Fibroblast of skin of abdomen (primary cell): ENCODE results near the gene SLX4IP.

Experiments used
- DNase-seq: peaks from one replicate; pipeline ENCODE4 v3.0.0-alpha.2; 2013

The SLX4IP gene

GRCh38 chr20:10523443-10523842, 88.3 kb downstream of the SLX4IP start:
- DNase-seq, result no peak

GRCh38 chr20:10524034-10524476, 89.0 kb downstream of the SLX4IP start:
- no peak for DNase-seq

DNA sequence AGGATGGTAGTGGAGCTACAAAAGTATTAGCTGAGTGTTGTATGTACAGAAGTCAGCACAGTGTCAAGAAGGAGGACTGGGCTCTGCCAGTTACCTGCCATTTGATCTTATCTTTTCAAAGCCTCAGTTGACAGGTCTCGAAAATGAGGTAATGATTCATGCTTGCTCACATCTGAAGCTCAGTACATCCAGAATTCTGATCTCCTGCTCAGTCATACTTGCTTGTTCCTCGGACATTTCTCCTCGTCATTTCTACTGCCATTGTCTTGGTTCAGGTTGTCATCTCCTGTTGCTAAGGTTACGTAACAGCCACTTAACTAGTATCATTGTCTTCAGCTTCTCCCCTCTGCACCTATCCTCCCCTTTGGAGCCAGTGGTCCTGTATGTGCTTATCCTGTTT, 89.5 kb downstream of the SLX4IP start:
- no peak for DNase-seq

- no peak for DNase-seq
Observed at GRCh38 chr20:10527781-10528180, 92.7 kb downstream of the SLX4IP start.

- no peak for DNase-seq
Observed at GRCh38 chr20:10530883-10531282, 95.8 kb downstream of the SLX4IP start.

- peak; percentile 74 for DNase-seq
Observed at GRCh38 chr20:10531848-10532247, 96.7 kb downstream of the SLX4IP start.

- no peak for DNase-seq
Observed at GRCh38 chr20:10532361-10532760, 97.3 kb downstream of the SLX4IP start.

- DNase-seq, result peak; percentile 25
Observed at GRCh38 chr20:10536531-10536930, 101.4 kb downstream of the SLX4IP start.

GRCh38 chr20:10537850-10538480, 102.9 kb downstream of the SLX4IP start:
- peak; percentile 74 for DNase-seq

DNA sequence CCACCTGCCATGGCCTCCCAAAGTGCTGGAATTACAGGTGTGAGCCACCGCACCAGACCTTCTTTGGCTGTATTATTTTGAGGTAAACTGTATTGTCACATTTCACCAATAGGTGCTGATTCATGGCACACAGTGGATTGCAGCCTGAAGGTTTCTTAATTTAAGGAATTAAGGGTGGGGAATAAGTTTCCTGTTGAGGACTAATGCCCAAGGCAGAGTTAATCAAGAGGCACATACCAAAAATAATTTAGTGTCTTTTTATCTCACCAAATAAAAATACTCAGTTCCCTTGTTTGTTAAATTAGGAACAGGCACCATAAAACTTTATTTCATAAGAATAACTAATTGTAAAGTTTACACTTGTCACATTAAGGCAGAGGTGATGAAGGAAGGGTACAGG, 103.7 kb downstream of the SLX4IP start:
- no peak for DNase-seq

- no peak for DNase-seq
Observed at GRCh38 chr20:10539818-10540553, 104.9 kb downstream of the SLX4IP start.

- DNase-seq, result peak; percentile 71
Observed at GRCh38 chr20:10540636-10541493, 105.8 kb downstream of the SLX4IP start.

GRCh38 chr20:10541668-10542411, 106.7 kb downstream of the SLX4IP start:
- DNase-seq, result no peak

- no peak for DNase-seq
Observed at GRCh38 chr20:10542442-10542841, 107.3 kb downstream of the SLX4IP start.

GRCh38 chr20:10543480-10543879, 108.4 kb downstream of the SLX4IP start:
- DNase-seq, result no peak

GRCh38 chr20:10547276-10548114, 112.4 kb downstream of the SLX4IP start:
- DNase-seq, result no peak

DNA sequence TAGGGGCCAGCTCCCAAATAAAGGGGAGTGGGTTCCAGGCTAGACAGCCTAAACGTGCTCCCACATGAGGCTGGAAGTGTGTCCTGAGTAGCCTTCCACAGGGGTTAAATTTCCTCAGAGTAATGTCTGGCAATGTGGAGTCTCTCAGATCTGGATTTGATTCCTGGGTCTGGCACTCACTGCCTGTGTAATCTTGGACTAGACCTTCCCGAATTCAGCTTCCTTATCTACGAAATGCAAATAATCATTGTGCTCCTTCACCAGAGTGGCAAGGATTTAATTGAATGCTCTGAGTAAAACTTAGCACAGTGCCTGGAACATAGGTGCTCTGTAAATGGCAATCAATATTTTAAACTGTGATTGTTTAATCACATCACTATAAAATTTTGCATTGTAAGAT, 114.4 kb downstream of the SLX4IP start:
- no peak for DNase-seq

DNA sequence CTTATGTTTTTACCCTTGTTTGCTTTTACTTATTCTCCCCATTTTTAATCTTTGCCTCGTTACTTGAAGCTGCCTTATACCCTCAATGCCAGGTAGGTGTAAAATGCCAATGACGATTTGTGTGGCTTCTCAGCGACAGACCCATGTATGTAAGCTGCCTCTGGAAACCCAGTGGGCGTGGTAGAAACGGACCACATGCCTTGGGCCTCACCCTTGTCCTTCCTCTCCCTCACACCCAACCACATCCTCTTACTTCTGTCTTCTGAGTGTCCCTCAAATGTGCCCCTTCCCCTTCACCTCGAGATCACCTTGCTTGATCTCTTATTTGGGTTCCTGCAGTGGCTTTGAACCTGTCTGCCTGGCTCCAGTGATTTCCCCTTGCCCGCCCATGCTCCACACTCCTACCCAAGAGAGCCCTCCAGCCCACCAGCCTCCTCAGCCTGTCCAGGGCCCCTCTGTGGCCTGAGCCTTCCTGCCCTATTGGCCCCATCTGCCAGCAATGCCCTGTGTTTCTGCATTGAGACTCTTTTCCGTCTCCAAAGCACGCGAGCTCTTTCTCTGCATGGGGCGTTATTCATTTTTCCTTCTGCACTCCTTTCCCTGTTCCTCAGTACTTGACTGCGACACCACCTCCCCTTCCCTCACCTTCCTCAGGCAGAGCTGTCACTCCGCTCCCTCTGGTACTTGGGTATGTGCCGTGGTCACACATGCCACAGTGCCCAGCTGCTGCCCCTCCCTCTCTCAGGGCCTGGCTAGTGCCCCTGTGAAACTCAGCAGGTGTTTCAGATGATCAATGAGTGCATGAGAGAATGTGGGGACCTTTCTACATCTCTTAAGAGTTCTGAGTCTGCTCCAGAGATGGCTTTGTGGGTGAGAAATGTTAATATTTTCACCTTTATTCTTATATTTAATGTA, 115.4 kb downstream of the SLX4IP start:
- no peak for DNase-seq

GRCh38 chr20:10551732-10552724, 116.9 kb downstream of the SLX4IP start:
- no peak for DNase-seq
